Heart left ventricle (tissue), 13 donors: ENCODE measurements around the gene SGSM2.

Experiments used
- CTCF ChIP-seq, 12 donors: fragments of 200-600 bp; sonication (generic) in 4 of 12; IDR thresholded peaks; one replicate each; pipeline versions ENCODE4 v1.5.0 to v1.8.0; 2018 to 2022; ENCODE audit warnings: antibody characterized with exemption in 12 of 12, mild to moderate bottlenecking in 5 of 12
- POLR2A ChIP-seq, 2 donors: fragments of 450-650 bp; IDR thresholded peaks; one replicate each; pipeline ENCODE4 v1.6.1; 2017; ENCODE audit warnings: antibody characterized with exemption in 2 of 2, mild to moderate bottlenecking in 2 of 2, moderate library complexity in 2 of 2
- donor health status: ischemic (EF 13 %, LVEDD 7.1; RV severe dilation, severe dysfunction).
- donor health status: DM: no; HTN: yes; CAD: no.
- donor health status: DM: no; HTN: no; CAD: no.
- donor health status: ischemic (EF 25% LVEDD 6.9; RV normal size, moderate dysfunction).
- donor health status: ischemic (EF 25% LVEDD 5.7; RV mildly dilated, moderate dysfunction).
- donor health status: ischemic (EF 35%, LVEDD 5.7; RV mildly dilated, moderate dysfunction).
- donor health status: nonischemic (EF 11% LVEDD 7.7; RV severe dilation, severe dysfunction).
- donor health status: DM: yes; HTN: yes; CAD: no.
- donor health status: PGD.
- donor health status: ischemic (EF 29% LVEDD 5.4; RV normal size, mild dysfunction).
- donor health status: nonischemic (EF 23%, LVEDD 6.1; RV moderate dilation, normal function).

GRCh38 chr17:2388683-2389055 lies 51.4 kb downstream of the SGSM2 start:
- TF ChIP-seq CTCF (IDR thresholded peaks at IDR 0.05) = no peak
- TF ChIP-seq POLR2A (IDR thresholded peaks at IDR 0.05) = no peak
